Endothelial cell (in vitro differentiated cells): ENCODE results near the gene C1orf105. TPM values are rescaled to one million over a fixed set of nuclear protein-coding genes. Genes with fewer than 3 reads are reported as not detected.

Experiments
- DNase-seq: peaks from one replicate; pipeline ENCODE4 v3.0.0; 2021; ENCODE audit warnings: low spot score
- H3K27ac Mint-ChIP-seq: one replicate; pipeline ENCODE4 v1.8.0; 2021; ENCODE audit warnings: mixed read lengths, inconsistent platforms; ENCODE audit not compliant: unreplicated experiment
- H3K27me3 Mint-ChIP-seq: one replicate; pipeline ENCODE4 v1.8.0; 2021; ENCODE audit warnings: mild to moderate bottlenecking, moderate library complexity, mixed read lengths, inconsistent platforms; ENCODE audit not compliant: unreplicated experiment
- H3K36me3 Mint-ChIP-seq: one replicate; pipeline ENCODE4 v1.8.0; 2021; ENCODE audit warnings: mild to moderate bottlenecking, low read depth, mixed read lengths, inconsistent platforms; ENCODE audit not compliant: unreplicated experiment
- H3K4me1 Mint-ChIP-seq: one replicate; pipeline ENCODE4 v1.8.0; 2021; ENCODE audit warnings: mild to moderate bottlenecking, mixed read lengths, inconsistent platforms; ENCODE audit not compliant: unreplicated experiment
- H3K4me3 Mint-ChIP-seq: one replicate; pipeline ENCODE4 v1.8.0; 2021; ENCODE audit warnings: mild to moderate bottlenecking, mixed read lengths, inconsistent platforms; ENCODE audit not compliant: unreplicated experiment
- H3K9me3 Mint-ChIP-seq: one replicate; pipeline ENCODE4 v1.8.0; 2021; ENCODE audit warnings: mixed read lengths, inconsistent platforms; ENCODE audit not compliant: unreplicated experiment
- CTCF ChIP-seq: fragments of 200-600 bp; sonication (generic); IDR thresholded peaks from one replicate; pipeline ENCODE4 v1.5.0; 2021; ENCODE audit warnings: antibody characterized with exemption; ENCODE audit not compliant: unreplicated experiment
- total RNA-seq: library from RNA; stranded (reverse); fragmentation: NEBNext Ultra II Directional; extraction: Animal tissue kit (Norgen Biotek cat#: 25700); gene quantifications from one replicate; pipeline ENCODE4 v1.2.1, GENCODE V29; 2021; ENCODE audit not compliant: unreplicated experiment

Gene C1orf105
- total RNA-seq, 1 donor from 2014 or later, result 0.85 TPM

DNA sequence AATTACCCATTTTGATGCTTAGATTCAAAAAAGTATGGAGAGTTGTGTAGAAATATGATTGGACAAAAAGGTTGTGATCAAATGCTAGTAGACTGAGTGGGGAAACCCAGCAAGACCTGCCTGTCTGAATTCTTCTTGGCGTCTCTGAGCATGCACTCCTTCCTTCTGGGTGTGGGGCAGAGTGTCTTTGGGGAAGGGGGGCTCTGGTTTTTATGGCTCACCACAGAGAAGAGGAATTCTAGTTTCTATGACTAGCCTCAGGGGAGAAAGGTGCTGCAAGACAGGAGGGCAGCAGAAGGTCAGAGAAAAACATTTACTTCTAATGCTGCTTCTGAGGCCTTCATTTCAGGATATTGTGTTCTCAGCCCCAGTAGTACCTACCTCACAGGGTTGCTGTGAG lies 57.3 kb downstream of the C1orf105 start:
- Mint-ChIP-seq H3K36me3 (no peaks in the 10 kb centered on the region), H3K4me1 (peaks cover 27% of the 10 kb centered on the region), H3K9me3 (no peaks in the 10 kb centered on the region), H3K27ac (no peak overlapping the region), H3K27me3 (peaks cover 2% of the 10 kb centered on the region), H3K4me3 (no peak overlapping the region)
- no peak for DNase-seq
- no peak for TF ChIP-seq CTCF

DNA sequence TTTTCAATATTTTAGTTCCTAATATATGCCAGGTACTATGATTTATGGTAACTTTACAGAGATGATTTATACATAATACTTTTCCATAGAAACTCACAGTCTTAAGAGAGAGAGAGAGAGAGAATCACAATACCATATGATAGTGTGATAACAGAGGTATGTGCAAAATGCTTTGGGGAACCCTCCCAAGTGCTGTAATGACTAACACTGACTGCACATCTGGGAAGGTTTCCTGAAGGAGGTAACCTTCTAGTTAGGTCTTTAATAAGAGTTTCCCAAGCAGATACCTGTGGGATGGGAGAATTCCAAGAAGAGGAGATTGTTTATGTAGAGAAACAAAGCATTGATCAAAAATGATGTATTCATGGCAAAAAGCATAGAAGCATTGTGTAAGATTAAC lies 58.0 kb downstream of the C1orf105 start:
- H3K4me1 Mint-ChIP-seq, result peaks cover 24% of the 10 kb centered on the region
- H3K4me3 Mint-ChIP-seq, result no peak overlapping the region
- peaks cover 2% of the 10 kb centered on the region for H3K27me3 Mint-ChIP-seq
- no peaks in the 10 kb centered on the region for H3K9me3 Mint-ChIP-seq
- no peak for TF ChIP-seq CTCF
- DNase-seq, result no peak
- H3K36me3 Mint-ChIP-seq, result no peaks in the 10 kb centered on the region
- no peak overlapping the region for H3K27ac Mint-ChIP-seq

DNA sequence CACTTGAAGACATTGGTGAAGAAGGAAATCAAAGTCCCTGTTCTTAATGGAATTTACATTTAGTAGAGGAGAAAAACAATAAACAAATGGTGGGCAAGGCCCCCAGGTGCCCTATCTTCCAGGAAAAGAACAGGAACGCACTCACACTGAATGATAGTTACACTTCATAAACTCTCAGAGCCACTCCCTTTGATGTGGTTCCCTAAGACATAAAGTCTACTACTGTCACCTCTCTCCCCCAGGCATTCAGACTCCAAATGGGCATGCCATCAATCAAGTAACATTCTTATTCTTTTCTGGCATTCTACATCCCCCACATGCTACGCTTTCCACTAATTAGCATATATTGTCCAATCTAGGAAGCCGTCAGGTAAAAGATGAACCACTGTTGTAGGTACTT lies 59.9 kb downstream of the C1orf105 start:
- TF ChIP-seq CTCF, result no peak
- Mint-ChIP-seq H3K9me3 (no peaks in the 10 kb centered on the region), H3K27ac (no peak overlapping the region), H3K36me3 (no peaks in the 10 kb centered on the region), H3K4me3 (no peak overlapping the region), H3K4me1 (peaks cover 13% of the 10 kb centered on the region), H3K27me3 (peaks cover 2% of the 10 kb centered on the region)
- DNase-seq, result no peak

- Mint-ChIP-seq H3K27me3 (peaks cover 2% of the 10 kb centered on the region), H3K27ac (no peak overlapping the region)
- TF ChIP-seq CTCF, result no peak
Measured at GRCh38 chr1:172482044-172482443, 61.6 kb downstream of the C1orf105 start.

DNA sequence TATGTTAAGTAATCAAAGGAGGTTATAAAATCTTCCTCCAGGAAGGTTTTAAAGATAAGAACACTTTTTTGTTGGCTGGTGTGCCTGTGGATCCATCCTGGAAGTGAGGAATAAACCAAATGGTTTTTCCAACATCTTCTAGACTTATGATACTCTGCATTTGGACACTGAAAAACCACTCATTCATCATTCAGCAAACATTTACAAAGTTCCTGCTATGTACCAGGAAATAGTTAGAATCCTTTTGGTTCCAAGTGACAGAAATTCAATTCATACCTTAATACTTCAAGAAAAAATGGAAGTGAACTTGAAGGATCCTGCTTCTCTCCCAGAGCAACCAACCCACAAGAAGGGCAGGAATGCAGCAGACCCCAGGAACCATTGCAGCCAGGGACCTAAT lies 63.0 kb downstream of the C1orf105 start:
- no peak for DNase-seq
- Mint-ChIP-seq H3K27me3 (peaks cover 4% of the 10 kb centered on the region), H3K36me3 (no peaks in the 10 kb centered on the region), H3K4me3 (no peak overlapping the region), H3K9me3 (no peaks in the 10 kb centered on the region), H3K27ac (no peak overlapping the region), H3K4me1 (peaks cover 19% of the 10 kb centered on the region)
- TF ChIP-seq CTCF, result no peak

More at GRCh38 chr1:172482044-172482443, 61.6 kb downstream of the C1orf105 start:
- Mint-ChIP-seq H3K9me3 (no peaks in the 10 kb centered on the region), H3K36me3 (no peaks in the 10 kb centered on the region), H3K4me3 (no peak overlapping the region), H3K4me1 (peaks cover 11% of the 10 kb centered on the region)
- no peak for DNase-seq
